Stimulated activated CD4-positive, alpha-beta T cell treated with anti-CD3 and anti-CD28 coated beads, Interleukin-4, amount 100 ng/mL, for 48 hours (primary cell): ENCODE measurements around the gene SDC1.

Experiments
- DNase-seq, 2 donors: peaks; one replicate each; pipeline ENCODE4 v3.0.0-alpha.2; 2020; ENCODE audit warnings: low read depth in 2 of 2

Gene SDC1

GRCh38 chr2:20213651-20214565 is 11.0 kb downstream of the SDC1 start:
- DNase-seq = no peak

- no peak for DNase-seq
These were observed 11.9 kb downstream of the SDC1 start for GRCh38 chr2:20212871-20213503.

DNA sequence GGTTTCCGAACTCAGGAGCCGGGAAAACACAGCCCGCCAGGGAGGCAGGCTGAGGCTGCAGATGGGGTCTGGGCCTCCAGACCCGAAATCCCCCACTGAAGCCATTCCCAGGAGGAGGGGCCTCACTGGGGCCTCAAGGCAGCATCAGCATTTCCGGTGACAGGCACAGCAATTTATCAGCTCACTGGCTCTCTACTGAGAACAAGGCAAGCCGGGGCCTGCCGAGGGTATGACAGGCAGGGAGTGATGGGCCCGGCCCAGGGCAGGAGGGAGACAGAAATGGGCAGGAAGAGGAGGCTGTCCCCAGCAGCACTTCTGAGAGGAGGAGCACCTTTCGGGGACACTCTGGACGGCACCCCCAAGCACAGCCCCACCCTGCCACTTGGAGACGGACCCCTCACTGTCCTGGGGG is 12.5 kb downstream of the SDC1 start:
- no peak for DNase-seq

GRCh38 chr2:20211860-20212458 is 13.0 kb downstream of the SDC1 start:
- DNase-seq = no peak

DNA sequence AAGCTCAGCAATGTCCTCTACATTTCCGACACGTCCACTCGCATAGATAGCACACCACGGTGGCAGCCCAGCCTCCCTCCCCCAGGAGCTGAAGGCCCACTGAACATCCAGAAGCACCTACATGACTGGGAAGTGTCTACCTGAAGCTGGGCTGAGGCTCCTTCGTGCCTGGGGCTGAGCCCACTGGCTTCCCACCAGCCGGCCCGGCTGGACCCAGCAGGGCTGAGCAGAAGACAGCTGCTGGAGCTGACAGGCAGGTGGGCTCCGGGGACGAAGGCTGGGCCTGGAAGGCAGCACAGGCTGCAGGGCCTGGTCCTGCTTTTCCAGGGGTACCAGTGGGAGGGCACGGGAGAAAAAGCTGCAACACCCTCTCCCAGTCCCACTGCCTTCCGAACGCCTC is 13.5 kb downstream of the SDC1 start:
- no peak for DNase-seq

DNA sequence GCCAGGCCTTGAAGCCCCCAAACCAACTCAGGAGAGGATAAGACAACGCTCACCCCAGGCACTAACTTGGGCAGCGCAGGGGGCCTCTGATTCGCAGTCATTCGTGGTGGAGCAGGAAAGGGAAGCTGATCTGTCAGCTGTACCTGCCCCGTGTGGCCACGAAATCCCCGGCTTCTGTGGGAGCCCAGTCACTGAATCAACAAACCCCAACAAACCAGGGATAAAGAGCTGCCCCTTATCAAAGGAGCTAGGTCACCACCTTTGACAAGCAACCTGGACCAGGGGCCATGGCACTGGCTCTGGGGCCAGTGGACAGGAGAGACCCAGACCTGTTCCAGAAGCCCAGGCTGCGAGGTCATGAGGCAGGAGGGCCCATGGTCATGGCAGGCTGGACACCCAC is 14.5 kb downstream of the SDC1 start:
- no peak for DNase-seq

- no peak for DNase-seq
These were observed 15.4 kb downstream of the SDC1 start for GRCh38 chr2:20209373-20210109.

GRCh38 chr2:20208476-20208859 is 16.5 kb downstream of the SDC1 start:
- no peak for DNase-seq

DNA sequence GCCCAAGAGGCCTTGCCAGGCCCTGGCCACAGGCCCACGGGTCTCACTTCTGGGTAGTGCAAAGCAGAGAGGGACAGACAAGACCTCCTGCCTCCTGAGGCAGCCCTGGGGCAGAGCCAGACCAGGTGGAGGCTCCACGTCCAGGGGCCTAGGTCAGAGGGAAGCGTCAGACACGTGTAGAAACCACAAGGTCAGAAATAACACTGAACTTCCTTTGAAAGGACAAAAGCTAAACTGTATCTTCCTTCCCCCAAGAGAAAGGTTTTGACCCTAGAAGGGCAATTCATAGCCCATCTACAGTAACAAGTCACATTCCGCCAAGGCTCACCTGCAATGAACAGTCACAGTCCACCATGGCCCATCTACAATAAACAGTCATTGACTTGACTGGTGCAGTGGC is 17.9 kb downstream of the SDC1 start:
- no peak for DNase-seq

- no peak for DNase-seq
These were observed 18.9 kb downstream of the SDC1 start for GRCh38 chr2:20205915-20206524.

- no peak for DNase-seq
These were observed 19.9 kb downstream of the SDC1 start for GRCh38 chr2:20205069-20205468.

DNA sequence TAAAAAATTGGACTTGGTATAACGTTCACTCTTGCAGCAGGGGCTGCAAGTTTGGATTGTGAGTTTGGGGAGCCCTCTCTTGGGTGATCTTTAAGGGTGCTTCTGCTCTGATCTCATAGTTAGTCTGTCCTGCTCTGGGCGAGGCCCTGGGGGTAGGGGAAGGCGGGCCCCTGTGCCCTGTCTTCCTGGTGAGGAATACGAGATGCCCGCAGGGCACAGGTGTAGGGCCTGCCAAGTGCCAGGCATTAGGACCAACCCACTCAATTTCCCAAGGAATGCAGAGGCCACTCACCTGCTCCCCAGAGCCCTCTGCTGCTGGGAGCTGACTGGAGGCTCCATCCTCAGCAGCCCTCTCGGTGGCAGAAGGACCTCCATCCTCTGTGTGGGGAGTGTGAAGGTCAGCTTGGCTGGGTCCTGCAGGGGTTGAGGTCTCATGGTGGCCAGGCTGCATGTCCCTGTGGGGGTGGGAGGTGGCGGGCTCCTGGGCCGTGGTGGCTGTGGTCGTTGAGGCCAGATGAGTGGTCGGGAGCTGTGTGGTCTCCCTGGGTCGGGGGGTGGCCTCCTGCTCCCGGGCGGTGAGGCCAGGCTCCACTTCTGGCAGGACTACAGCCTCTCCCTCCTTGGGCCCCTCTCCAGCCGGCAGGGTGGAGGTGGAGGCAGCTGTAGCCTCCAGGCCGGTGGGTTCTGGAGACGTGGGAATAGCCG is 21.3 kb downstream of the SDC1 start:
- no peak for DNase-seq

DNA sequence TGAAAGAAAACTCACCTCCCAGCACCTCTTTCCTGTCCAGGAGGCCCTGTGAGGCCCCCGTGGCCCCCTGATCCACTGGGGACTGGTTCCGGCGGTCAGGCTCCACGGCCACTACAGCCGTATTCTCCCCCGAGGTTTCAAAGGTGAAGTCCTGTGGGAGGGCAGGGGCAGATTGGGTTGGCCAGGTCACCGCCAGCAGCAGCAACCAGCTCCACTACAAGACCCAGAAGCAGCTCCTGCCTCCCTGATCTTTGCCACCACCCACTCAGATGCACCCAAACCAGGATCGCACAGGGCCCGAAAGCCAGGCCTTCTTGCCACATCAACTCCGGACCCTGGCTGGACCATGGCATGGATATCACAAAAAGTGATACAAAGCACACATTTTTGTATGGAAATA is 21.9 kb downstream of the SDC1 start:
- DNase-seq = no peak

DNA sequence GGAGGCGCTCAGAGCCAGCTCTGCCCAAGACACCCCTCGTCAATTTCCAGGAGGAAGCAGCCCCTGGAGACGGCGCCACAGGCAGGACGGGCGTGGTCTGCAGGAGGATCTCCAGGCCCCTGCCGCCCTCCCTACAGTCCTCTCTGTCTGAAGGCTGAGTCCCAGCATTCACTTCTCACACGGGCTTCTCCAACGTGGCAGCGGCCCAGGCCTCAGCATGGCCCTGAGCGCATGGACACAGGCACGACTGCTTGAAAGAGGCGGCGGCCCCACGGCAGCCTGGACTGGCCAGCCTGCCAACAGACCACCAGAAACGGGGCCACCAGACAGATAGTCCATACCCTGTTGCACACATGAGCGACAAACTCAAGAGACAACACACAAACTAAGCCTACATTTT is 23.3 kb downstream of the SDC1 start:
- DNase-seq = no peak

DNA sequence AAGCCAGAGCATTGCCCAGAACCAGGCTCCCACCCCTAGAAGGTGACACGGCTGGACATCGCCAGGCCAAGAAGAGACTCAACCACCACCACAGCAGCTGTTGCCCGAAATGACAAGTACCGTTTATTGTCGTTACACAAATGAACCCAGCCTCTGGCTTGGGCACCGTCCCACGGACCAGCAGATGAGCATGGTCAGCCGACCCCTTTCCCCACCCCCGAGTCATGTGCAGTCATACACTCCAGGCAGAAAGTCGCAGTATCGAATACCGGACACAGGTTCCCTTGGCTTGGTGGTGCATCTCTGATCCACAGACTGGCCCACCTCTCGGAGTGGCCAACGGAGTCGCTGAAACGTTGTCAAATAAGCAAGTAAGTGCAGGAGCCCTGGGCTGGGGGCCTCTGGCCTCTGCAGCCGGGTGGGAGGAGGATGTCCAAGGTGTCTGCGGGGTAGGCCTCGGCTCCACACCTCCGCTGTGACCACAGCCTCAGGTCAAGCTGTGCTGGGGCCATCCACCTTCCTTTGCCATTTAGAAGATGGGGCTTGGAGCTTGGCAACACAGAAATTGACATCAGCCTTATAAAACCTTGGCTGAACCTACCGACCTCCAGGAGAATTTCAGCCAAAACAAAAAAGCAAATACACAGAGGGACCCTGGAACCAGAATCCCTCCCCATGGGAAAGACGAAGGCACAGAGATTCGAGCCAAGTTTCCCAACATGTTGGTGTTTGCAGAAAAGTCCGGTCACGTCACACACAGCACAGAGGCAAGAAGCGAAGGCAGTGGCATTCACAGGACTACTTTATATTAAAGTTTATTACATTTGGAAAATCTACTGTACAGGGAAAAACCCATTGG is 24.0 kb downstream of the SDC1 start:
- DNase-seq = no peak

DNA sequence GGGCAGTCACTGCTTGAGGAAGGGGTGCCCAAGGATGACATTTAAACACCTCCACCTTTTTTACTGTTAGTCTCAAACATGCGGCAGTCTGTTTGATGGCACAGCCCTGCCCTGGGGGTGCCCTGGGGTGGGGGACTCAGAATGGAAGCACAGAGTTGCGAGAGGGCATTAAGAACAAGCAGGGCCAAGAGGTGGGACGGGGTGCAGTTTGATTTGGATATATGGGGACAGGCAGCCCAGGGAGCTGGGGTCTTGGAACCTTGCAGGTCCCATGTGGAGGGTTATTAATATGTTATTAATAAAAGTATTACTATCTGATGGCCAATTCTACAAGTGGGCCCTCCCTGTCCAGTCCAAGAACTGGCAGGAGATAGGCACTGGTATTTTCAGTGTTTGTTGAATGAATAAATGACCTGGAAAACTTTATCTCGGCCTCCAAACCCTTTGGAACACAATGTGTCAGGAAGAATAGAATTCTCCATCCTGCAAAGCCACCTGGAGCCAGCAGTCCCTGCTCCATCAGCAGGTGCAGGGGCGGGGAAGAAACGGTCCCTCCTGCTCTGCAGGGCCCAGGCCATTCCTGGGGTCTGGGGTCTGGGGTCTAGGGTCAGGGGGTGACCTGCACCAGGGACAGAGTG is 25.2 kb downstream of the SDC1 start:
- no peak for DNase-seq

DNA sequence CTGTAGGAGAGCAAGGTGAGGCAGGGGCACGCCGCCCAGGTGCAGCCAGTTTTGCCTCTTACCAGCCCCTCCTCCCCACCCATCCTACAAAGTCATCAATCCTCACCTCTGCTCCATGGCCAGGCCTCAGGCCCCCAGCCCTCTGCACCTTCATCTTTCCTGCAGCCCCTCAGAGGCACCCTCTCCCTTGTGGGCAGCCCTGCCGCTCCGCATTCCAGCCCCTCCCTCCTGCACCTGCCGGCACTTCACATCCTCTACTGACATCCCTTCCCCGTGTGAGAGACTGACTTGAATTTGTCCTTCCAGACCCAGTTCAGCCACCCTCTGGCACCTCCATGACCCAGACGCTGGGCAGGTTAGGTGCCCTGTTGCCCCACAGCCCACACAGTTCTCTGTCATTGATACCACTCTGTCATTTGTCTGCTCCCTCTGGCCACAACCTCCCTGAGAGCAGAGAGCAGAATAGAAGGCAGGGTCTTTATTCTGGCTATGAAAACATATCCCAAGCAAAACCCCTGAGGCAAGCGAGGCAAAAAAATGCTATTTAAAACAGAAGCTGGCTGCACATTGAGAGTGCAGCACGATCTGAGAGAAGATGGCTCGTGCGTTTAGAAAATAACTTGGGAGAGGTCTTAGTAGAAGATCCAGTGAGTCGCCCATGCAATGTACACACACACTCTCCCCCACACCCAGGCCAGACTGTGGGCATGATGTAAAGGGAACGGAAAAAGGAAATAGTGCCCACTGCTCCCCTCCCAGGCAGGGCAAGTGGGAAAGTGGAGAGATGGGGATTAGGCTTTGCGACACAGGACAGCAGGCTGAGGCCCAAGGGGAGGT is 25.9 kb downstream of the SDC1 start:
- no peak for DNase-seq

DNA sequence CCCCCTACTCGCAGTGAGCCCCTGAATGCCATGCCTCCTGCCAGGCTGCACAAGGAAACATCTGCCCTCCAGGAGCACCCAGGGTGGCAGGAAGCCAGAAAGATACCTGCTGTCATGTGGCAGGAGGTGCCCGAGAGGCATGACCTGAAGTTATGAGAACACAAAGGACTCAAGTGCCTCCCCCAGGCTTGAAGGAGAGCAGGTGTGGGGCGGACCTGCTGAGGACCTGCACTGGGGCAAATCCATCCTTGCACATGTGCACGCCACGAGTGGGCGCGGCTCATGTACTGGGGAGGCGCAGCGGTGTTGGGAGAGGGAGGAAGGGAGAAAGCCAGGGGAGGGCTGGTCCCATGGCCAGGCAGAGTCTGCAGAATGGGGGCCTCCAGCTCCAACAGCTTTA is 26.9 kb downstream of the SDC1 start:
- DNase-seq = no peak

DNA sequence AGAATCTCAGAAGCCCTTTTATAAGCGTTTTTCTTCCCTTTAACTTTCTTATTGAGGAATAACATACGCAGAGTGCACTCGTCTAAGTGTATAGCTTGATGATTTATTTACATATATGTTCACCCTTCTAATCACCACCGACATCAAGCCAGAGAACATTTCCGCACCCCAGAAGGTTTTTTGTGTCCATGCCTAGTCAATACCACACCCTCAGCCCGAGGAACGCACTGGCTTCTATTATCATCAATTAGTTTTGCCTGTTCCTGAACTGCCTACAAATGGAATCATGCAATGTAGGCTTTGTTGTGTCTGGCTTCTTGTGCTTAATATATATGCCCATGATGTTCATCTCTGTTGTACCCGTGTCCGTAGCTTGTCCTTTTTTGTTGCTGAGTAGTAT is 27.7 kb downstream of the SDC1 start:
- DNase-seq = no peak
